Activated T-cell treated with anti-CD3 and anti-CD28 coated beads for 1 hour (primary cell): ENCODE data around the gene SCLT1.
"Not testable (repeated sequence)": the region's sequence is repeated elsewhere in the genome, so short reads cannot be mapped to it uniquely, and the experiment has no call there.

ENCODE experiments used
- DNase-seq: peaks from one replicate; pipeline ENCODE4 v3.0.0-alpha.2; 2020; ENCODE audit warnings: low read depth

The SCLT1 gene

GRCh38 chr4:129069537-129069936, 23.8 kb downstream of the SCLT1 start:
- DNase-seq: not testable (repeated sequence)

GRCh38 chr4:129064717-129065116, 28.6 kb downstream of the SCLT1 start:
- DNase-seq: no peak

GRCh38 chr4:129063640-129064039, 29.7 kb downstream of the SCLT1 start:
- no peak for DNase-seq

GRCh38 chr4:129062580-129062979, 30.8 kb downstream of the SCLT1 start:
- DNase-seq: no peak

GRCh38 chr4:129059028-129059427, 34.3 kb downstream of the SCLT1 start:
- DNase-seq: no peak

GRCh38 chr4:129046055-129046959, 47.0 kb downstream of the SCLT1 start:
- DNase-seq: no peak

GRCh38 chr4:129043523-129043922, 49.8 kb downstream of the SCLT1 start:
- no peak for DNase-seq

GRCh38 chr4:129040471-129040870, 52.9 kb downstream of the SCLT1 start:
- no peak for DNase-seq

GRCh38 chr4:129037093-129037492, 56.2 kb downstream of the SCLT1 start:
- DNase-seq: no peak

- DNase-seq: no peak
Observed at GRCh38 chr4:129014566-129015509, 78.5 kb downstream of the SCLT1 start.

- DNase-seq: no peak
Observed at GRCh38 chr4:129008096-129008495, 85.2 kb downstream of the SCLT1 start.

- no peak for DNase-seq
Observed at GRCh38 chr4:128986908-128987307, 106.4 kb downstream of the SCLT1 start.

GRCh38 chr4:128986019-128986418, 107.3 kb downstream of the SCLT1 start:
- DNase-seq: no peak

- DNase-seq: no peak
Observed at GRCh38 chr4:128983771-128984485, 109.4 kb downstream of the SCLT1 start.

- no peak for DNase-seq
Observed at GRCh38 chr4:128981377-128981776, 112.0 kb downstream of the SCLT1 start.

- DNase-seq: no peak
Observed at GRCh38 chr4:128980816-128981326, 112.5 kb downstream of the SCLT1 start.

- no peak for DNase-seq
Observed at GRCh38 chr4:128979934-128980333, 113.4 kb downstream of the SCLT1 start.

- no peak for DNase-seq
Observed at GRCh38 chr4:128978985-128979384, 114.4 kb downstream of the SCLT1 start.

GRCh38 chr4:128974136-128974581, 119.2 kb downstream of the SCLT1 start:
- no peak for DNase-seq

- DNase-seq: no peak
Observed at GRCh38 chr4:128973384-128973783, 120.0 kb downstream of the SCLT1 start.

- DNase-seq: no peak
Observed at GRCh38 chr4:128961405-128961804, 131.9 kb downstream of the SCLT1 start.

- no peak for DNase-seq
Observed at GRCh38 chr4:128958194-128958593, 135.1 kb downstream of the SCLT1 start.
